Measurements from ENCODE around the gene SYT15B. TPM values are rescaled to one million over a fixed set of nuclear protein-coding genes. Genes with fewer than 3 reads are reported as not detected.
"Not testable (repeated sequence)": the region's sequence is repeated elsewhere in the genome, so short reads cannot be mapped to it uniquely, and the experiment has no call there.

SYT15B gene
- total RNA-seq (10 to 100 TPM in 1 of 2 donors, 1 to 10 TPM in 1; 2.7 to 15.9 TPM), polyA plus RNA-seq (under 1 TPM in 1 of 2 donors, not detected in 1; 0.59 TPM)
- long read RNA-seq, donor 1, partial matches to known transcripts = 1 of 9 reads
- long read RNA-seq, donor 1, other reads (novel, unspliced or antisense) = 8 of 9 reads
- long read RNA-seq, donor 2, partial matches to known transcripts = 0 of 6 reads
- long read RNA-seq, donor 2, other reads (novel, unspliced or antisense) = 5 of 6 reads

DNA sequence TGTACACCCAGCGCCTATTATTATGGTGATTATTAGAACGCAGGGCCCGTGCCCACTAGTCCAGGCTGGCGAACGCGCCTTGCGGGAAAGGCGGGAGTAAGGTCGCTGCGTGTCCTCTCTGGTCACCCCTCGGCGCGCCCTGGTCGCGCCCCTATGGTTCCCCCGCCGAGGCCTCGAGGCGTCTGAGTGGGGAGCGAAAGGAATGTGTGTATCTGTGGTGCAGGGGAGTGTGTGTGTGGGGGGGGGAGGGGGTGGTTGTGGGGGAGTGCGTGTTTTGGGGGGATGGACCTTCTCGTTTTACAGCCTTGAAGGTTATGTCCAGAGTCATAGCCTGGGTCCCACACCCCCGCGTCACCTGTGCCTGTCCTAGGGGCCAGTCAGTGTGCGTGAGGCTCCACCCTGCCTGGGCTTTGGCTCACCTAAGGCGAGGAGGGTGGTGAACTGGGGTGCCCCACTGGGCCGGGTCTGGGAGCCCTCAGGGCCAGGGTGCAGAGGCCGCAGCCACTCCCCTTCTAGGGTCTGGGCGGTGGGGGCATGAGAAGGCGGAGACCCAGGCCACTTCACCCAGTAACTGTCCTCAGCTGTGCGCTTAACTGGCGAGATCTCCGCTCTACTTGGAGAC is at the start of gene SYT15B:
TSS of gene SYT15B (minus strand) at position 39 of the 622 bp plus-strand sequence. CDS start 952 bp downstream, outside the sequence.
- H3K4me3 ChIP-seq (ENCODE audit: low read length in 2 of 2) = not testable (repeated sequence)
- peak in 1 of 2 donors; percentile 26 for DNase-seq
- 59 to 66% methylated on average over 24 to 28 of the region's 33 CpGs for WGBS, 2 donors

DNA sequence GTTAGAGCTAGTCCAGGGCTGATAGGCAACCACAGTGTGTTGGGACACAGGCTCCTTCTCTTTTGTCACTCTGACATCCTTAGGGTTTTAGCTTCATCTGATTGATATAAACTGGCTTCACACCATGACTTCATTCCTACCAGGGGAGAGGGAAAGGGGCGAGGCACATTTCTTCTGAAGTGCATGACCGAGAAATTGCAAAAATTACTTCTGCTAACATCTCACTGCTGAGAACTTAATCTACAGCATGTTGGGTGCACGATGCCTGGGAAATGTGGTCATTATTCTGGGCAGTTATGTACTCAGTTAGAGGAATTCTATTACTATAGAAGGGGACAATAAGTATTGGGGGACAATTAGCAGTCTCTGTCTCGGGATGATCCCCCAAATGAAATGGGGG is 16.2 kb upstream of the SYT15B start:
- intact Hi-C loops (cut with DNase I); ATAC-seq (ENCODE audit: low FRiP score): not testable (repeated sequence)
- WGBS, 2 donors = 73 to 79% methylated on average over 3 of the region's 4 CpGs

More for the DNA sequence above, at the start of gene SYT15B:
- H3K27ac ChIP-seq (ENCODE audit: low read depth in 1 of 2, low read length in 2 of 2); H3K9me3 ChIP-seq (ENCODE audit: control insufficient read depth, low read length); ATAC-seq (ENCODE audit: low FRiP score); intact Hi-C loops (cut with DNase I); H3K4me1 ChIP-seq (ENCODE audit: control insufficient read depth in 1 of 2, insufficient read depth in 2 of 2, low read length in 2 of 2); H3K36me3 ChIP-seq (ENCODE audit: control insufficient read depth in 1 of 2, insufficient read depth in 2 of 2, low read length in 1 of 2); H3K27me3 ChIP-seq (ENCODE audit: control insufficient read depth in 1 of 2, insufficient read depth in 2 of 2, low read length in 1 of 2): not testable (repeated sequence)

DNA sequence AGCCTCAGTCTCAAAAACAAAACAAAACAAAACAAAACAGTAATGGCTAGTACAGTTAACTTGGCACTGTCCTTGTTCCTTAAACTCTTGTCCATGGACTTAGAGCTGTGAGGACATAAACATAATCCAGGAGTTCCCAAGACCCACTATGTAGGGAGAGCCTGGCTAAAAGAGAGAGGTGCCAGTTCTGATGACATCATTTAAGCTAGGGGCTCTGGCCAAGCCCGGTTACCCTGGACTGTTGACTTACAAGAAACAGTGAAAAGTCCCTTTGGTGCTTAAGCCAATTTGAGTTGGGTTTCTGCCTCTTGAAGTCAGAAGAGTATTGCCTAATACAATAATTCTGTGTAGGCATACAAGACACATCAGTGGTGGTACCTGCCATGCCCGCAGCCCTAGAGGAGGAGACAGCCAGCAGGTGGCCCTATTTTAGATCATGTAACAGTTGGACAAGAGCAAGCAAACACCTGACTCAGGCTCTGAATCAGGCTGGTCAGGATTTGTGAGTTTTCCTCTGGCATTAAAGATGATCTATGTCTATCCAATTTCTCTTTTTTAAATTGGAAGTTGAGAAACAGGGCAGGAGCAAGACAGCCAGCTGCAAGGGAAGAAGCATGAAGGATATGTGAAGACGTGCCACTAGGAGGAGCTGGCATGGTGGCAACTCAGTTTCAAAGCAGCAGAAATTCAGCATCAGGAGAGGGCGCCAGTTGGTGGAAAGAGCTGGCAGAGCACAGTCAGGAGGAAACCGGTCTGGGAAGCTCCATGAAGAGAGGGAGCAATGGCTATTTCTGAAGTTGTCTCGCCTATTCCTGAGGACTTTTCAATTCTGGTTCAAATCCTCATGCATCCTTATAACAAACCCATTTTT is 12.2 kb upstream of the SYT15B start:
- H3K9me3 ChIP-seq (ENCODE audit: control insufficient read depth, low read length); H3K27me3 ChIP-seq (ENCODE audit: control insufficient read depth in 1 of 2, insufficient read depth in 2 of 2, low read length in 1 of 2); H3K27ac ChIP-seq (ENCODE audit: low read depth in 1 of 2, low read length in 2 of 2); H3K36me3 ChIP-seq (ENCODE audit: control insufficient read depth in 1 of 2, insufficient read depth in 2 of 2, low read length in 1 of 2); H3K4me1 ChIP-seq (ENCODE audit: control insufficient read depth in 1 of 2, insufficient read depth in 2 of 2, low read length in 2 of 2); intact Hi-C loops (cut with DNase I); H3K4me3 ChIP-seq (ENCODE audit: low read length in 2 of 2): not testable (repeated sequence)
- peak in 1 of 2 donors; percentile 62 for DNase-seq
- 7 to 11% methylated on average over 4 of the region's 6 CpGs for WGBS, 2 donors
- ATAC-seq (ENCODE audit: low FRiP score) = peak; percentile 45

More for the DNA sequence above, 16.2 kb upstream of the SYT15B start:
- H3K4me1 ChIP-seq (ENCODE audit: control insufficient read depth in 1 of 2, insufficient read depth in 2 of 2, low read length in 2 of 2); H3K9me3 ChIP-seq (ENCODE audit: control insufficient read depth, low read length); H3K27ac ChIP-seq (ENCODE audit: low read depth in 1 of 2, low read length in 2 of 2); DNase-seq; H3K36me3 ChIP-seq (ENCODE audit: control insufficient read depth in 1 of 2, insufficient read depth in 2 of 2, low read length in 1 of 2); H3K27me3 ChIP-seq (ENCODE audit: control insufficient read depth in 1 of 2, insufficient read depth in 2 of 2, low read length in 1 of 2); H3K4me3 ChIP-seq (ENCODE audit: low read length in 2 of 2): not testable (repeated sequence)

DNA sequence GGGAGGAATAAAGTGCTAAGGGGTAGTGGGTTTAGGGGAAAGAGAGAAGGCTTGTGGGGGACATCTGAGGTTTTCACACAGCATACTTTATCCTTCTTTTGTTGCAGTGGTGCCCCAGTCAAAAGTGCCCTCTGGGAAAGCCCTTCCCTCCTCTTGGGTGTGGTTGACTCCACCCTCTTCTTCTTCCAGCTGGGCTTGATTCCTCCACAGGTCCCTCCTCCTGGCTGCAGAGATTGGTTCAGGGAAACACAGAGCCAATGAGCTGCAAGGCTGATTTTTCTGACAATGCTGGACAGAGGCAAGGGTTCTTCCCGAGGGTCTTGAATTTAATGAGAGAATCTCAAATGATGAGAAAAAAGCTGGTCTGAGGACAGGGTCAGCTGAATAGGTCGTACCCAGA is 7.4 kb upstream of the SYT15B start:
- H3K9me3 ChIP-seq (ENCODE audit: control insufficient read depth, low read length); H3K4me3 ChIP-seq (ENCODE audit: low read length in 2 of 2); H3K27ac ChIP-seq (ENCODE audit: low read depth in 1 of 2, low read length in 2 of 2); DNase-seq; intact Hi-C loops (cut with DNase I); H3K4me1 ChIP-seq (ENCODE audit: control insufficient read depth in 1 of 2, insufficient read depth in 2 of 2, low read length in 2 of 2); ATAC-seq (ENCODE audit: low FRiP score); H3K27me3 ChIP-seq (ENCODE audit: control insufficient read depth in 1 of 2, insufficient read depth in 2 of 2, low read length in 1 of 2); H3K36me3 ChIP-seq (ENCODE audit: control insufficient read depth in 1 of 2, insufficient read depth in 2 of 2, low read length in 1 of 2): not testable (repeated sequence)
- no CpG with 5 or more reads among the region's 2 CpGs for WGBS, 2 donors

DNA sequence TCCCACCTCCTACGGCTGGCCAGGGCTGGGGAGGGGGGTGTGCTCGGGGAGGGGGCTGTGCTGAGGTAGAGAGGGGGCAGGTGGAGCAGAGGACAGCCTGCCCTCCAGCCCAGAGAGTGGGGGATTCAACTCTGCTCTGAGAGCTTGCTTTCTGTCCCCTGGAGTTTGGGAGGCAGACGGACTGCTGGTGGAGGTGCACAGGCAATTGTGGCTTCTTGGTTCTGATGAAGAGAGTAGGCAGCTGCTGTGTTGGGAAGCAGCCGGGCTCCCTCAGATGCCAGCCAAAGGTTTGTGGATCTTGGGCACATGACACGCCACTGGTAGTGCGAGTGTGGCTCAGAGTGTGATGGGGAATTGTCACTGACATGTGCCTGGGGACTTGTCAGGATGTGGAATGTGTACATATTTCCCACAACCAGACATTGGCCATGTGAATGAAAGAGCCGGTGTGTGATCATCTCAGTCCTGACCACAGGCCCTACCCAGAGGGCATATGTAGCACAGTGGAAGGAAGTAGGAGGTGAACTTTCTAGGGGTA is 5.3 kb upstream of the SYT15B start:
- WGBS, 2 donors = 18 to 21% methylated on average over 3 to 6 of the region's 7 CpGs
- H3K27ac ChIP-seq (ENCODE audit: low read depth in 1 of 2, low read length in 2 of 2); H3K27me3 ChIP-seq (ENCODE audit: control insufficient read depth in 1 of 2, insufficient read depth in 2 of 2, low read length in 1 of 2); intact Hi-C loops (cut with DNase I); DNase-seq; H3K36me3 ChIP-seq (ENCODE audit: control insufficient read depth in 1 of 2, insufficient read depth in 2 of 2, low read length in 1 of 2); H3K4me1 ChIP-seq (ENCODE audit: control insufficient read depth in 1 of 2, insufficient read depth in 2 of 2, low read length in 2 of 2); ATAC-seq (ENCODE audit: low FRiP score); H3K9me3 ChIP-seq (ENCODE audit: control insufficient read depth, low read length); H3K4me3 ChIP-seq (ENCODE audit: low read length in 2 of 2): not testable (repeated sequence)

DNA sequence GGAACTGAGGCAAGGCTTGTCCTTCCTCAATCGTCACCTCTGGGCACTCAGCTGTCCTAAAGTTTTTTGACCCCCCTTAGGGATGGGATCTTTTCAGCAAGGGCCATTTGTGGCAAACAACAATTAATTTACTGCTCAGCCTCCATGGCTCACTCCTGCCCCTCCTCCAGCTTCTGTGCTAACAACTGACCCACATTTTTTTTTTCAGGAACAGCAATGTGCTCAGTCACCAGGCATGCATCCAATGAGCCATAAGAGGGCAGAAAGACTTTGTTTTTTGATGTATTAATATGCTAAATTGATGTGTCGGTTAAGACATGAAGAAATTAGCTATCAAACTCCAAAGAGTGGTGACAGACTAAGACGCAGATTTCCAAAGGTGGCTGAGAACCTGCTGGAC is 4.7 kb upstream of the SYT15B start:
- H3K4me3 ChIP-seq (ENCODE audit: low read length in 2 of 2); H3K27me3 ChIP-seq (ENCODE audit: control insufficient read depth in 1 of 2, insufficient read depth in 2 of 2, low read length in 1 of 2); H3K27ac ChIP-seq (ENCODE audit: low read depth in 1 of 2, low read length in 2 of 2); intact Hi-C loops (cut with DNase I); ATAC-seq (ENCODE audit: low FRiP score); H3K36me3 ChIP-seq (ENCODE audit: control insufficient read depth in 1 of 2, insufficient read depth in 2 of 2, low read length in 1 of 2); H3K4me1 ChIP-seq (ENCODE audit: control insufficient read depth in 1 of 2, insufficient read depth in 2 of 2, low read length in 2 of 2); H3K9me3 ChIP-seq (ENCODE audit: control insufficient read depth, low read length): not testable (repeated sequence)
- WGBS, 2 donors = 0 to 46% methylated on average over 1 to 2 of the region's 3 CpGs
- peak in 1 of 2 donors; percentile 38 for DNase-seq

DNA sequence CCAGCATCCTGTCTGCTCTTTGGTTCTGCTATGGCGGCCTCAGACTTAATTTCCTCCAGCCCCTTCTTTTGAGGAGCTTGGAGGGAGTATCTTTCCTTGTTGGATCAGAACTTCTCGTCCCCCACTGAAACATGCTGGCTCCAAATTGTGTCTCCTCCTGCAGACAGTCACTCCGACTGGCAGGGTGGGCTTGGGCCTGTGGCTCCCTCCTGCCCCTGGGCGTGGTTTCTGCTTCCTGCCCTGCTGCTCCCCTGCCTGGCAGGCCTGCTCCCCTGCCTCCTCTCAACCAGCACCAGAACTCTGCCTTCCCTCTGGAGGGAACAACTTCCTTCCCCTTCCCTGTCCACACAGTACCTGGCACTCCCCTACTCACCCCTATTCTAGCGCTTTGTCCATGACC is 3.8 kb upstream of the SYT15B start:
- H3K9me3 ChIP-seq (ENCODE audit: control insufficient read depth, low read length); H3K4me1 ChIP-seq (ENCODE audit: control insufficient read depth in 1 of 2, insufficient read depth in 2 of 2, low read length in 2 of 2); intact Hi-C loops (cut with DNase I); ATAC-seq (ENCODE audit: low FRiP score); H3K36me3 ChIP-seq (ENCODE audit: control insufficient read depth in 1 of 2, insufficient read depth in 2 of 2, low read length in 1 of 2); H3K27ac ChIP-seq (ENCODE audit: low read depth in 1 of 2, low read length in 2 of 2); H3K4me3 ChIP-seq (ENCODE audit: low read length in 2 of 2); DNase-seq; H3K27me3 ChIP-seq (ENCODE audit: control insufficient read depth in 1 of 2, insufficient read depth in 2 of 2, low read length in 1 of 2): not testable (repeated sequence)
- WGBS, 2 donors = 69 to 81% methylated on average over 2 to 3 of the region's 5 CpGs

DNA sequence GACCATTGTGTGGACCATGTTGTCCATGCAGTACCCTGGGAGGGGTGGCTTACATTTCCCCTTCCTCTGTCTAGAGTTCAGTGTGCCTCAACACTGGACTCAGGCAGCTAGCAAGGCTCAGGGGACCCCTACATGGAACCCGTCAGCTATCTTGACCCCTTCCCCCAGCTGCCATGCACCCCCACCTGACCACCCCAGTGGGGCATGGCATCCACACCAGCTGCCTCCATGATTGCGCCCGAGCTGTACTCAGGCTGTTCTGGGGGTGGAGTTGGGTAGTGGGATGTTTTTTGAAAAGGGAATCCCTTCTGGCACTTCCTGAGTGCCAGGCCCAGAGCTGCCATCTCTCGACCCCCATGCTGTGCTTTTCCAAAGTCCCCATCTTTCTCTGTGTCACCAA is 1.8 kb upstream of the SYT15B start:
- WGBS, 2 donors = 95 to 98% methylated on average over 3 of the region's 4 CpGs
- H3K9me3 ChIP-seq (ENCODE audit: control insufficient read depth, low read length); DNase-seq; ATAC-seq (ENCODE audit: low FRiP score); H3K27ac ChIP-seq (ENCODE audit: low read depth in 1 of 2, low read length in 2 of 2); H3K36me3 ChIP-seq (ENCODE audit: control insufficient read depth in 1 of 2, insufficient read depth in 2 of 2, low read length in 1 of 2); H3K4me3 ChIP-seq (ENCODE audit: low read length in 2 of 2); intact Hi-C loops (cut with DNase I); H3K27me3 ChIP-seq (ENCODE audit: control insufficient read depth in 1 of 2, insufficient read depth in 2 of 2, low read length in 1 of 2); H3K4me1 ChIP-seq (ENCODE audit: control insufficient read depth in 1 of 2, insufficient read depth in 2 of 2, low read length in 2 of 2): not testable (repeated sequence)
